Smooth muscle cell (in vitro differentiated cells): ENCODE data around the gene CCDC32. TPM values are rescaled to one million over a fixed set of nuclear protein-coding genes. Genes with fewer than 3 reads are reported as not detected.
"Not testable (repeated sequence)": the region's sequence is repeated elsewhere in the genome, so short reads cannot be mapped to it uniquely, and the experiment has no call there.

Source experiments
- DNase-seq: peaks from one replicate; lab custom pipeline; 2025; ENCODE audit not compliant: unreplicated experiment; lab: John Stamatoyannopoulos, UW
- H2AFZ ChIP-seq: fragments of 200-600 bp; sonication (generic); 2 replicates; pipeline ENCODE4 v1.6.0; 2016; ENCODE audit warnings: antibody characterized with exemption, low read depth, mild to moderate bottlenecking
- H3F3A ChIP-seq: fragments of 200-600 bp; sonication (generic); 2 replicates; pipeline ENCODE4 v1.6.0; 2017; ENCODE audit warnings: antibody characterized with exemption, low read depth
- H3K27ac ChIP-seq: fragments of 200-600 bp; sonication (generic); 2 replicates; pipeline ENCODE4 v1.5.1; 2016; ENCODE audit warnings: low read depth, mild to moderate bottlenecking
- H3K27me3 ChIP-seq: fragments of 200-600 bp; sonication (generic); 2 replicates; pipeline ENCODE4 v1.6.1; 2016; ENCODE audit warnings: low read depth, mild to moderate bottlenecking
- H3K36me3 ChIP-seq: fragments of 200-600 bp; sonication (generic); 2 replicates; pipeline ENCODE4 v1.5.1; 2016; ENCODE audit warnings: low read depth
- H3K4me1 ChIP-seq: fragments of 200-600 bp; sonication (generic); 2 replicates; pipeline ENCODE4 v1.5.1; 2016; ENCODE audit warnings: low read depth
- H3K4me2 ChIP-seq: fragments of 200-600 bp; sonication (generic); 2 replicates; pipeline ENCODE4 v1.6.0; 2016; ENCODE audit warnings: mild to moderate bottlenecking
- H3K4me3 ChIP-seq: fragments of 200-600 bp; sonication (generic); 2 replicates; pipeline ENCODE4 v1.5.1; 2016; ENCODE audit warnings: mild to moderate bottlenecking
- H3K79me2 ChIP-seq: fragments of 200-600 bp; sonication (generic); 2 replicates; pipeline ENCODE4 v1.6.0; 2016; ENCODE audit warnings: low read depth, mild to moderate bottlenecking
- H3K9ac ChIP-seq: fragments of 200-600 bp; sonication (generic); 2 replicates; pipeline ENCODE4 v1.6.0; 2016; ENCODE audit warnings: low read depth
- H3K9me3 ChIP-seq: fragments of 200-600 bp; sonication (generic); replicated peaks from 2 replicates; pipeline ENCODE4 v1.5.1; 2016; ENCODE audit warnings: low read depth
- H4K20me1 ChIP-seq: fragments of 200-600 bp; sonication (generic); 2 replicates; pipeline ENCODE4 v1.6.0; 2016; ENCODE audit warnings: low read depth
- WGBS: methylation state at CpG from one replicate; pipeline ENCODE4 v1.1.7; 2016; ENCODE audit warnings: low lambda C conversion rate; 5-methylcytosine and 5-hydroxymethylcytosine counted together
- polyA plus RNA-seq: library from polyadenylated mRNA; unstranded; fragments of >200 nt; fragmentation: Nextera tagmentation; extraction: Ambion mirVana; gene quantifications from 2 replicates; pipeline ENCODE4 v1.2.1, GENCODE V29; 2016
- total RNA-seq: library from RNA; depleted of rRNA; stranded (reverse); fragments of >200 nt; gene quantifications from 2 replicates; pipeline ENCODE4 v1.2.3, GENCODE V29; 2014
- TF ChIP-seq, protein P1 (sequence below): fragments of 200-600 bp; sonication (generic); IDR thresholded peaks from 2 replicates; pipeline ENCODE4 v1.5.1; 2017; ENCODE audit warnings: borderline replicate concordance, mild to moderate bottlenecking, antibody characterized with exemption; ENCODE audit not compliant: insufficient read depth, poor library complexity, severe bottlenecking

CCDC32 gene
- total and polyA plus RNA-seq, 2 experiments from 2014 or later, result 16.2 to 20.6 TPM

DNA sequence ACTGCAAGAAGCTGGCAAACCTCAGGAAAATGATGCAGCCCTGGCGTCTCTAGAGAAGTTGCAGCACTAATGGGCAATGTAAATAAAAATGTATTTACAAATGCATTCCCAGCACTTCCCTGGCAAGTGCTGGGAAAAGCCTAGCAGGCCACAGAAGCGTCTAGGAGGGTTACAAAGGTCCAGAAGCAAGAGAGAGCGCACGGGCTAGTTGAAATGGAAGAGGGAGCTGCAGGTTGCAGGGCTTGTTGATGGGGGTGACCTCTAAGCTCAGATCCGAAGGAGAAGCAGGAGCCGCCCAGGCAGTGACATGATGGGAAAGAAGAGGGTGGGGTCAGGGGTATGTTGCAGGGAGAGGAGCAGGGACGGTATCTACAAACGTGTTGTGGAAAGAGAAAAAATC lies 26.5 kb upstream of the CCDC32 start:
- Histone ChIP-seq H3K27me3 (no peaks in the 10 kb centered on the region), H3K9ac (no peak overlapping the region), H2AFZ (no peak overlapping the region), H3K9me3 (no peaks in the 10 kb centered on the region), H3K79me2 (peaks cover 9% of the 10 kb centered on the region), H3K36me3 (no peaks in the 10 kb centered on the region), H3K4me1 (peaks cover 11% of the 10 kb centered on the region), H3K27ac (no peak overlapping the region), H3K4me2 (no peak overlapping the region), H4K20me1 (no peaks in the 10 kb centered on the region), H3K4me3 (no peak overlapping the region), H3F3A (no peaks in the 10 kb centered on the region)
- TF ChIP-seq, protein P1, sequence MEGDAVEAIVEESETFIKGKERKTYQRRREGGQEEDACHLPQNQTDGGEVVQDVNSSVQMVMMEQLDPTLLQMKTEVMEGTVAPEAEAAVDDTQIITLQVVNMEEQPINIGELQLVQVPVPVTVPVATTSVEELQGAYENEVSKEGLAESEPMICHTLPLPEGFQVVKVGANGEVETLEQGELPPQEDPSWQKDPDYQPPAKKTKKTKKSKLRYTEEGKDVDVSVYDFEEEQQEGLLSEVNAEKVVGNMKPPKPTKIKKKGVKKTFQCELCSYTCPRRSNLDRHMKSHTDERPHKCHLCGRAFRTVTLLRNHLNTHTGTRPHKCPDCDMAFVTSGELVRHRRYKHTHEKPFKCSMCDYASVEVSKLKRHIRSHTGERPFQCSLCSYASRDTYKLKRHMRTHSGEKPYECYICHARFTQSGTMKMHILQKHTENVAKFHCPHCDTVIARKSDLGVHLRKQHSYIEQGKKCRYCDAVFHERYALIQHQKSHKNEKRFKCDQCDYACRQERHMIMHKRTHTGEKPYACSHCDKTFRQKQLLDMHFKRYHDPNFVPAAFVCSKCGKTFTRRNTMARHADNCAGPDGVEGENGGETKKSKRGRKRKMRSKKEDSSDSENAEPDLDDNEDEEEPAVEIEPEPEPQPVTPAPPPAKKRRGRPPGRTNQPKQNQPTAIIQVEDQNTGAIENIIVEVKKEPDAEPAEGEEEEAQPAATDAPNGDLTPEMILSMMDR, result no peak
- no peak for DNase-seq
- 49% methylated on average over 8 of the region's 8 CpGs for WGBS

DNA sequence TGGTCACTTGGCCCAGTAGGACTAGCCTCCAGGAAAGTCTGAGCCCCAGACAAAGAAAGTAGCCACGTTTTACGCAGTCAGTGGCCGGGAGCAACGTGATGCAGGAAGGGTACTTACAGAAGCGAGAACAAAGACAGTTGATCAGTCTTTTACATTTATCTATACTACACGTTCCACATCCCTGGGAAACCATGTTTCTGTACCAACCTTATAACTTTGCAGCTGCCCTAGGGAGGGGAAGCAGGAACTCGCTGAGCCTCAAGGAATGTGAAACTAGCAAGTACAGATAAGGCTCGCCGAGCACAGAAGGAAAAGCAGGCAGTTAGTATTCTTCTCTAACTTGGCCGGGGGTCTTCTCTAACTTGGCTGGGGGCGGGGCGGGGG lies 25.8 kb upstream of the CCDC32 start:
- no peak overlapping the region for H3K27ac ChIP-seq
- H3K9ac ChIP-seq, result no peak overlapping the region
- peaks cover 10% of the 10 kb centered on the region for H3K4me1 ChIP-seq
- no peaks in the 10 kb centered on the region for H3K36me3 ChIP-seq
- no peaks in the 10 kb centered on the region for H3K27me3 ChIP-seq
- H2AFZ ChIP-seq, result peak overlapping the region; percentile 67
- H3K4me2 ChIP-seq, result peak overlapping the region; percentile 70
- TF ChIP-seq, protein P1, result no peak
- WGBS, result 44% methylated on average over 12 of the region's 12 CpGs
- no peaks in the 10 kb centered on the region for H4K20me1 ChIP-seq
- DNase-seq, result no peak
- H3K4me3 ChIP-seq, result peak overlapping the region; percentile 31
- H3K79me2 ChIP-seq, result peaks cover 2% of the 10 kb centered on the region
- no peaks in the 10 kb centered on the region for H3K9me3 ChIP-seq
- no peaks in the 10 kb centered on the region for H3F3A ChIP-seq

DNA sequence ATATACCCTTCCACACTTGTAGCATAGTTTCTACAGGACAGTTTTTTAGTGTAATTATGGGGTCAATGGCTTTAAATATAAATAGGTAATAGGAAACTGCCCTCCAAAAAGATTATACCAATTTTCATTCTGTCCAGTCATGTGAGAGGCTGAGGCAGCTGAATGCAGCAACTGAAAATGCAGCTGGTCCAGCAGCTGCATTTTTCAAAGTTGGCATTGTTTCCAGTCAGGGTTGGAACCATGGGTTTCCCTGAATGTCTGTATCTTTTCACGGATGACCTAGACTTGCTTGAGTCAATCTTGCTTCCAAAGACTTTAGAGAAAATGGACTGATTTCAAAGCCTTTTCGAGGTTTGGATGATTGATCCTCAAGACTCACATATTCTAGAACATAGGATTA lies 19.3 kb upstream of the CCDC32 start:
- Histone ChIP-seq H3K4me2 (no peak overlapping the region), H3K4me3 (no peak overlapping the region), H3K79me2 (no peaks in the 10 kb centered on the region), H3K27me3 (no peaks in the 10 kb centered on the region), H3K9me3 (no peaks in the 10 kb centered on the region), H3K27ac (no peak overlapping the region), H4K20me1 (no peaks in the 10 kb centered on the region), H3K9ac (no peak overlapping the region), H3F3A (no peaks in the 10 kb centered on the region), H3K4me1 (no peaks in the 10 kb centered on the region), H2AFZ (no peak overlapping the region), H3K36me3 (no peaks in the 10 kb centered on the region)
- DNase-seq, result no peak
- 43% methylated on average over 2 of the region's 2 CpGs for WGBS
- TF ChIP-seq, protein P1, result no peak

DNA sequence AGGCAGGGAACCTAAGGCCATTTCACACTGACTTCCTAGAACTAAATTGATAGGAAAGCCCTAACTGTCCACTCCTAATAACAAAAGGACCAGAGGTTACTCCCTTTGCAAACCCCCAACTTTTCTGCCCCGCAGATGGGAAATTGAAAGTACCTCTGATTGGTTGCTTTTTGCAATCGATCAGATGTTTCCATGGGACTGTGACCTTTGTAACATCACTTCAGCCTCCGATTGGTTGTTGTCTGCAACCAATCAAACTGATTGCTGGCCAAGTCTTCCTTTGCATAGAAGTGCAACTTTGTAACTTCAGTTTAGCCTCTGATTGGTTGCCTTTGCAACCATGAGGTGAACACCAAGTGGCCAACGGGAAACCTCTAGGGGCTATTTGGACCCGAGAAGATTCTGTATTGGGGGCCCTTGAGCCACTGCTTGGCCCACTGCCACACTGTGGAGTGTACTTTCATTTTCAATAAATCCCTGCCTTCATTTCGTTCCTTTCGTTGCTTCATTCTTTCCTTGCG lies 17.9 kb upstream of the CCDC32 start:
- H3K4me3 ChIP-seq, result no peak overlapping the region
- no peak for DNase-seq
- 91% methylated on average over 8 of the region's 8 CpGs for WGBS

DNA sequence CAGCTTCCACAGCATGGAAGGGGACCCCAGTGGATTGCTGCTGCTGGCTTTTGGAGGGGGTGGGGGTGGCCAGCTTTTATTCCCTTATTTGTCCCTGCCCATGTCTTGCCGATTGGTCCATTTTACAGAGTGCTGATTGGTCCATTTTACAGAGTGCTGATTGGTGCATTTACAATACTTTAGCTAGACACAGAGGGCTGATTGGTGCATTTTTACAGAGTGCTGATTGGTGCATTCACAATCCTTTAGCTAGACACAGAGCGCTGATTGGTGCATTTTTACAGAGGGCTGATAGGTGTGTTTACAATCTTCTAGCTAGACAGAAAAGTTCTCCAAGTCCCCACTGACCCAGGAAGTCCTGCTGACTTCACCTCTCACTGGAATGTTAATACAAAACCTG lies 17.0 kb upstream of the CCDC32 start:
- not testable (repeated sequence) for H3K9ac ChIP-seq, H3F3A ChIP-seq, DNase-seq

More for the DNA sequence above, 17.9 kb upstream of the CCDC32 start:
- Histone ChIP-seq H3K4me1 (no peaks in the 10 kb centered on the region), H3K9me3 (no peaks in the 10 kb centered on the region), H3K4me2 (no peak overlapping the region), H3K27me3 (no peaks in the 10 kb centered on the region), H3K36me3 (no peaks in the 10 kb centered on the region), H2AFZ (no peak overlapping the region), H3F3A (no peaks in the 10 kb centered on the region), H3K27ac (no peak overlapping the region), H3K79me2 (no peaks in the 10 kb centered on the region), H4K20me1 (no peaks in the 10 kb centered on the region), H3K9ac (no peak overlapping the region)
- TF ChIP-seq, protein P1, result no peak

More for the DNA sequence above, 17.0 kb upstream of the CCDC32 start:
- H3K4me2 ChIP-seq, H2AFZ ChIP-seq, H3K36me3 ChIP-seq, H4K20me1 ChIP-seq, H3K9me3 ChIP-seq, H3K27me3 ChIP-seq, H3K4me3 ChIP-seq, H3K4me1 ChIP-seq, H3K79me2 ChIP-seq, H3K27ac ChIP-seq: not testable (repeated sequence)
- 69% methylated on average over 2 of the region's 2 CpGs for WGBS
